AG10803 (cell line): ENCODE data around the gene SARS1.

Experiments used
- DNase-seq: peaks from one replicate; pipeline ENCODE4 v3.0.0; 2010; ENCODE audit warnings: low read depth
- H3K4me3 ChIP-seq: 2 replicates; pipeline ENCODE4 v1.5.1; 2011; ENCODE audit warnings: mild to moderate bottlenecking, low read length, control low read depth
- CTCF ChIP-seq: conservative IDR thresholded peaks from 2 replicates; pipeline ENCODE4 v1.5.1; 2011; ENCODE audit warnings: mild to moderate bottlenecking, low read length, control low read depth, inconsistent platforms

SARS1 gene

GRCh38 chr1:109250454-109251276, 36.9 kb downstream of the SARS1 start:
- TF ChIP-seq CTCF: no peak
- H3K4me3 ChIP-seq: no peak overlapping the region
- DNase-seq: no peak

- TF ChIP-seq CTCF: no peak
These were observed 37.8 kb downstream of the SARS1 start for GRCh38 chr1:109251277-109252166.

GRCh38 chr1:109252167-109252892, 38.6 kb downstream of the SARS1 start:
- TF ChIP-seq CTCF: no peak
- no peak for DNase-seq
- no peak overlapping the region for H3K4me3 ChIP-seq

More at GRCh38 chr1:109251277-109252166, 37.8 kb downstream of the SARS1 start:
- no peak for DNase-seq
- H3K4me3 ChIP-seq: no peak overlapping the region

- no peak overlapping the region for H3K4me3 ChIP-seq
- no peak for DNase-seq
- no peak for TF ChIP-seq CTCF
These were observed 39.4 kb downstream of the SARS1 start for GRCh38 chr1:109252893-109253802.

GRCh38 chr1:109253803-109254620, 40.3 kb downstream of the SARS1 start:
- no peak overlapping the region for H3K4me3 ChIP-seq
- no peak for TF ChIP-seq CTCF
- no peak for DNase-seq
